Activated CD4-positive, alpha-beta memory T cell treated with anti-CD3 and anti-CD28 coated beads, Interleukin-2, amount 10 ng/mL, durations not matched to agents 7 days and 5 days (primary cell): Measurements from ENCODE around the gene GPAT2. TPM values are rescaled to one million over a fixed set of nuclear protein-coding genes. Genes with fewer than 3 reads are reported as not detected.
A peak's percentile ranks its signal among the peaks of the same experiment; 100 is the strongest.
"Not testable (repeated sequence)": the region's sequence is repeated elsewhere in the genome, so short reads cannot be mapped to it uniquely, and the experiment has no call there.

Source experiments
- CTCF ChIA-PET: fragments of 350-600 bp; sonication (Branson Sonifier 250); formaldehyde crosslinking; loops from one replicate; lab custom pipeline; 2021; ENCODE audit warnings: antibody characterized with exemption, inconsistent platforms; lab: Charles Lee
- POLR2A ChIA-PET: fragments of 350-600 bp; sonication (Branson Sonifier 250); formaldehyde crosslinking; loops from one replicate; lab custom pipeline; 2021; ENCODE audit warnings: antibody characterized with exemption; lab: Charles Lee
- DNase-seq: peaks from one replicate; pipeline ENCODE4 v3.0.0-alpha.2; 2020
- H3K27ac Mint-ChIP-seq: one replicate; pipeline ENCODE4 v1.8.0; 2021; ENCODE audit warnings: mild to moderate bottlenecking, mixed read lengths
- H3K27me3 Mint-ChIP-seq: one replicate; pipeline ENCODE4 v1.8.0; 2021; ENCODE audit warnings: mixed read lengths
- H3K36me3 Mint-ChIP-seq: one replicate; pipeline ENCODE4 v1.8.0; 2021; ENCODE audit warnings: low read depth, mixed read lengths
- H3K4me1 Mint-ChIP-seq: one replicate; pipeline ENCODE4 v1.8.0; 2021; ENCODE audit warnings: mixed read lengths
- H3K4me3 Mint-ChIP-seq: one replicate; pipeline ENCODE4 v1.8.0; 2021; ENCODE audit warnings: mild to moderate bottlenecking, mixed read lengths
- H3K9me3 Mint-ChIP-seq: one replicate; pipeline ENCODE4 v1.8.0; 2021; ENCODE audit warnings: mixed read lengths
- total RNA-seq, 2 experiments: library from RNA; stranded (reverse); gene quantifications; one replicate each; pipeline ENCODE4 v1.2.3, GENCODE V29; 2021

The GPAT2 gene
- total RNA-seq, 2 experiments from 2014 or later: 6.9 to 7.1 TPM

- H3K36me3 Mint-ChIP-seq, POLR2A ChIA-PET, H3K4me3 Mint-ChIP-seq, CTCF ChIA-PET, H3K27ac Mint-ChIP-seq, H3K9me3 Mint-ChIP-seq, DNase-seq, H3K4me1 Mint-ChIP-seq, H3K27me3 Mint-ChIP-seq: not testable (repeated sequence)
These were observed 27.2 kb upstream of the GPAT2 start for GRCh38 chr2:96061901-96062300.

GRCh38 chr2:96061197-96061817 is 26.6 kb upstream of the GPAT2 start:
- H3K36me3 Mint-ChIP-seq, POLR2A ChIA-PET, H3K4me3 Mint-ChIP-seq, H3K4me1 Mint-ChIP-seq, H3K9me3 Mint-ChIP-seq, H3K27ac Mint-ChIP-seq, H3K27me3 Mint-ChIP-seq, CTCF ChIA-PET: not testable (repeated sequence)
- peak; percentile 8 for DNase-seq

- H3K36me3 Mint-ChIP-seq, H3K27me3 Mint-ChIP-seq, CTCF ChIA-PET, H3K9me3 Mint-ChIP-seq, POLR2A ChIA-PET, DNase-seq, H3K4me1 Mint-ChIP-seq, H3K4me3 Mint-ChIP-seq, H3K27ac Mint-ChIP-seq: not testable (repeated sequence)
These were observed 25.6 kb upstream of the GPAT2 start for GRCh38 chr2:96060325-96060724.

- H3K9me3 Mint-ChIP-seq, H3K27me3 Mint-ChIP-seq, H3K4me1 Mint-ChIP-seq, POLR2A ChIA-PET, H3K27ac Mint-ChIP-seq, CTCF ChIA-PET, H3K4me3 Mint-ChIP-seq, H3K36me3 Mint-ChIP-seq: not testable (repeated sequence)
- DNase-seq: peak; percentile 4
These were observed 24.7 kb upstream of the GPAT2 start for GRCh38 chr2:96059443-96059842.

GRCh38 chr2:96055830-96056229 is 21.1 kb upstream of the GPAT2 start:
- H3K27me3 Mint-ChIP-seq, H3K9me3 Mint-ChIP-seq, POLR2A ChIA-PET, H3K27ac Mint-ChIP-seq, DNase-seq, H3K36me3 Mint-ChIP-seq, CTCF ChIA-PET, H3K4me1 Mint-ChIP-seq, H3K4me3 Mint-ChIP-seq: not testable (repeated sequence)

DNA sequence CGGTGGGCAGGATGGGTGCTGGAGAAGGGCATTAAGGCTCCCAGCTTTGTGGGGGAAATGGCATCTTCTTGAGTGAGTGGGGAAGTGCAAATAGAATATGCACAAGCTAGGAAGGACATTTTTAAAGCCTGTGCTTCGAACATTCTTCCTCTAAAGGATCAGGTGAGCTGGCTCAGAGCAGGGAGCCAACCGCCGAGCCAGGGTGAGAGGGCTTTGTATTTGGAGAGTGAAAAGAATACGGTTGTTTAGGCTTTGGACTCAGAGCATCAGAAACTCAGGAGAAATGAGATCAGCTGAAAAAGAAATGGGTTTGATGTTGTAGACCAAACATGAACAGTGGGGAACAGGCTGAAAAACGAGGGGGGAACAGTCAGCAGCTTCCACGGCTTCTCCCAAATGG is 19.8 kb upstream of the GPAT2 start:
- H3K4me3 Mint-ChIP-seq, CTCF ChIA-PET, H3K27ac Mint-ChIP-seq, H3K9me3 Mint-ChIP-seq, DNase-seq, POLR2A ChIA-PET, H3K36me3 Mint-ChIP-seq, H3K4me1 Mint-ChIP-seq, H3K27me3 Mint-ChIP-seq: not testable (repeated sequence)

- H3K27ac Mint-ChIP-seq, H3K36me3 Mint-ChIP-seq, POLR2A ChIA-PET, H3K27me3 Mint-ChIP-seq, H3K4me3 Mint-ChIP-seq, H3K4me1 Mint-ChIP-seq, CTCF ChIA-PET, H3K9me3 Mint-ChIP-seq: not testable (repeated sequence)
- DNase-seq: peak; percentile 0
These were observed 18.7 kb upstream of the GPAT2 start for GRCh38 chr2:96053385-96053784.

DNA sequence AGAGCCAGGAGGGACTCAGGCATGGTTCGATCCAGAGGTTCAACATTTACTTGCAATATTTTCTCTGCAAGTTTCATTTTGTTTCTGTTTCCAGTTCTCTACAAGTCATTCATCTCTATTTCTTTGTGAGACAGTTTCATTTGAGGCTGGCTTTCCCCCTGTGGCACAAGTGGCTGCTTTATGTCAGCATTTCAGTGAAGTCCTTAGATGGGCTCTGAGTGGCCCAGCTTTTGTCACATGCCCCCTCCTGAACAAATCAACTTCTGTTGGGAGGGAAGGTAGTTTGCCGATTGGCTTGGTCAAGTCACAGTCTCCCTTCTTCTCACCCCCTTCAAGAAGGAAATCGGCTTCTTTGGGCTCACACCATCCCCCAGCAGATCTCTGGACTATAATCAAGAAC is 17.9 kb upstream of the GPAT2 start:
- CTCF ChIA-PET, H3K9me3 Mint-ChIP-seq, DNase-seq, H3K36me3 Mint-ChIP-seq, POLR2A ChIA-PET, H3K27ac Mint-ChIP-seq, H3K4me3 Mint-ChIP-seq, H3K4me1 Mint-ChIP-seq, H3K27me3 Mint-ChIP-seq: not testable (repeated sequence)

DNA sequence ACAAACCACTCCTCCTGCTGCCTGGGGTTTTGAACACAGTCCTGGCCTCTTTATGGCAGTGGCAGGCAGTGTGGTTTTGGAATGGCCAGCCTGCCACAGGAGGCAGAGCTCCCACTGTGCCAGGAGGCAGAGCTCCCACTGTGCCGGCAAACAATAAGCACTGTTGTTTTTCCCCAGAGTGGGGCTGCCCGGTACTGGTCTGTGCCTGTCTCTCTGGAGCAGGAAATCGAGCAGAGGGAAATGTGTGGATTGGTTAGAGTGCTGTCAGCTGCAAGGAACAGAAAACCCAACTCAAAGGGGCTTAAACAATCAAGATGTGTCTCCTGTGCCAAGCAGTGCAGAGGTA is 15.2 kb upstream of the GPAT2 start:
- H3K4me1 Mint-ChIP-seq, DNase-seq, H3K4me3 Mint-ChIP-seq, H3K36me3 Mint-ChIP-seq, H3K27me3 Mint-ChIP-seq, POLR2A ChIA-PET, CTCF ChIA-PET, H3K9me3 Mint-ChIP-seq, H3K27ac Mint-ChIP-seq: not testable (repeated sequence)

GRCh38 chr2:96049049-96049916 is 14.6 kb upstream of the GPAT2 start:
- H3K27me3 Mint-ChIP-seq, H3K36me3 Mint-ChIP-seq, H3K4me3 Mint-ChIP-seq, H3K27ac Mint-ChIP-seq, CTCF ChIA-PET, H3K4me1 Mint-ChIP-seq, DNase-seq, H3K9me3 Mint-ChIP-seq, POLR2A ChIA-PET: not testable (repeated sequence)

DNA sequence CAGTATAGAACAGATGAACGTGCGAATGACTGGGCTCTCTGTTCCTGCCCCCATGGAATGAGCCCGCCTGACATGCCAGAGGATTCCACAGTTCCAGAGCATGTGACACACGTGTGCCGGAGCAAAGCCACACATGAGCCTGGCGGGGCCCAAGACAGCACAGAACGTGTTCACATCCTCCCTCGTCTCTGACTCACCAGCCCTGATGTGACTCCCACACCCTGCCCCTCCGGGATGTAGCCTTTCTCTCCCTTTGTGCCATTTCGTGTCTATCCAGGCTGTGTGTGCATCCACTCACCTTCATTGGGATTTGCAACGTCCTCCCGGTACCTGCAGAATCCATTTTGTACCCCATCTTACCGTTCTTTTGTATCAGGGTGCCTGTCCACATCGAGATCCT is 838 bp upstream of the GPAT2 start:
- CTCF ChIA-PET, DNase-seq, H3K4me1 Mint-ChIP-seq, H3K4me3 Mint-ChIP-seq, H3K27ac Mint-ChIP-seq, H3K36me3 Mint-ChIP-seq, H3K9me3 Mint-ChIP-seq, H3K27me3 Mint-ChIP-seq, POLR2A ChIA-PET: not testable (repeated sequence)

DNA sequence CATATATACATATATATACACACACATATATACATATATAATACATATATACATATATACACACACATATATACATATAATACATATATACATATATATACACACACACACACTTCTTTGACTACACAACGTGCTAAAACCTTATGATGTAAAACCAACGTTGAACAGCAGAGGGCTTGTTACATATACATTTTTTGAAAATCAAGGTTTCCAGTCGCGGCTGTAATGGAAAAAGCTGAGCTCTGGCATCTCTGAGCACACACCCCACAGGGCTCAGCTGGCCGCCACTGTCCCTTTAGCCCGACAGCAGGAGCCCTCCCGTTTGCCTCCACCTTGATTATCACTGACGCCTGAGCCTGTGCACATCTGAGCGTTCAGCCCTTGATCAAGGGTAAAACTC is 719 bp downstream of the GPAT2 start:
- DNase-seq, H3K4me3 Mint-ChIP-seq, CTCF ChIA-PET, H3K27me3 Mint-ChIP-seq, H3K36me3 Mint-ChIP-seq, H3K27ac Mint-ChIP-seq, H3K4me1 Mint-ChIP-seq, H3K9me3 Mint-ChIP-seq, POLR2A ChIA-PET: not testable (repeated sequence)

GRCh38 chr2:96027725-96028325 is 6.9 kb downstream of the GPAT2 start:
- H3K27ac Mint-ChIP-seq, H3K27me3 Mint-ChIP-seq, H3K4me3 Mint-ChIP-seq, DNase-seq, H3K9me3 Mint-ChIP-seq, H3K36me3 Mint-ChIP-seq, H3K4me1 Mint-ChIP-seq, POLR2A ChIA-PET, CTCF ChIA-PET: not testable (repeated sequence)

DNA sequence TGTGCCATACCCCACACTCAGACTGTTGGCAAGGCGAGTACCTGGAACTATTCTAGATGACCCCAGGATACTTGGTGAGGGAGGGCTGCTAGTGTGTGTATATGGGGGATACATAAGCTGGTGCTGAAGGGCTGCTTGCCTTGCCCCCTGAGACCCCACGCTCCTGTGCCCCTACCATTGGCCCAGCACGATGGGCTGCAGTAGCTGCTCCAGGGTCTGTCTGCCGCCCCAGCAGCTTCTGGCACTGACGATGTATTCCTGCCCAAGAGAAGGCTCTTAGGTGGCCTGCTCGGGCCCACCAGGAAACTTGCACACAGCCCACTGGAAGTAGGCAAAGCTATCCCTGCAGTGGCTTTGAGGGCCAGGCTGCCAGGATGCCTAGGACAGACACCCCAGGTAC is 9.0 kb downstream of the GPAT2 start:
- CTCF ChIA-PET: interaction anchor here (3.6 kb wide), 1 partner anchor 92 kb away, joined by 20 read pairs; the partner anchor contains the start of gene ADRA2B
- H3K4me1 Mint-ChIP-seq, H3K36me3 Mint-ChIP-seq, POLR2A ChIA-PET, H3K27ac Mint-ChIP-seq, H3K9me3 Mint-ChIP-seq, H3K4me3 Mint-ChIP-seq, H3K27me3 Mint-ChIP-seq, DNase-seq: not testable (repeated sequence)
